ENCODE results near the gene CLK3. TPM values are rescaled to one million over a fixed set of nuclear protein-coding genes. Genes with fewer than 3 reads are reported as not detected.
A peak's percentile ranks its signal among the peaks of the same experiment; 100 is the strongest.

CLK3 gene
- total RNA-seq, 2 donors from 2014 or later = 90.8 to 92.9 TPM

DNA sequence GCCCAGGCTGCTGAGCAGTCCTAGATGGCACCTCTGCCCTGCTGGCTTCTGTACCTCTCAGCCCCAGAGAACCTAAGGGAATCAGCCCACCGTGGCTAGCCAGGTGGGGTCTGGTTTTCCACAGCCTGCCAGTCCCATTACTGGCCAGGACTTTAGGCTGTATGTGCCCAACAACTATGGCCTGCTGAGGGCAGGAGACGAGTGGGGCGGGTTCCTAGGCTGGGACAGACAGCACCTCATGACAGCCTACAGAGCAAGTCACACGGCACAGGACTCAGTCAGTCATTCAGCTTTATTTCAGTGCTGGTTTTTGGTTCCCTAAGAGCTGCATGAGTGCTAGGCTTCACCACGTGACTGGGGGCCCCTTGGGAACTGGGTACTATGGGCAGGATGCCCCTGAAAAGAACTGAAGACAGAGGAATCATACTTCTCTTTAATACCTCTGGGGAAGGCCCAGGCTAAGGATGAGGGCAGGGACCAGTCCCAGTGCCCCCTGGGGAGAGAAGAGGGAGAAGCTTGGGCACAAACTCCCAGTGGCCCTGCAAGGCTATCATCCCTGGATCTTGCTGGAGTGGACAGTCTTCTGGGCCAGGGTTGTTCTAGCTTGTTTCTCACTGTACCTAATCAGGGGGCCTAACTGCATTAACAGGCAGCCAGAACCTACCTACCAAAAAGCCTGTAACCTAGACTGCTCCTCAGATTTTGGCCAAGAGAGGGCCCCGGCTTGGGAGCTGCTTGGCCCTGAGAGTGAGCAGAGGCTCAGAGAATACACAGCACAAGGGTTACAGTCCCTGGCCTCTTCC lies 14.8 kb downstream of the CLK3 start:
- ATAC-seq (no peak), DNase-seq (no peak)
- intact Hi-C loops (cut with DNase I, micrococcal nuclease) = loop anchor here in 1 of 2 donors (10.0 kb wide), 1 partner anchor 304 kb away; the partner anchor contains the start of gene COX5A

DNA sequence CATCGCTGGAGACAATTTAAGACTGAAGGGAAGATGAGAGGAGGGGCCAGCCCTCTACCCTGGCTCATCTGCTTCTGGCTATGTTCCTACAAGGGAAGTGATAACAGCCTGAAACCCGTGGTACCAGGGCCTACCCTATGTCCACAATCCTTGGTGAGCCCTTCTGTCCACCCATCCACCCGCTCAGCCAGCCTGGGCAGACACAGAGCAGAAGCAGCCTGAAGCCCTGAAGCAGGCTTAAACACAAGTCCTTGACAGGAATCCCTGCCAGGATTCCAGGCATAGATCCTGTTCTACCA lies 15.4 kb downstream of the CLK3 start:
- intact Hi-C loops (cut with DNase I, micrococcal nuclease) = loop anchor here in 1 of 2 donors (10.0 kb wide), 1 partner anchor 304 kb away; the partner anchor contains the start of gene COX5A
- no peak for ATAC-seq
- no peak for DNase-seq

DNA sequence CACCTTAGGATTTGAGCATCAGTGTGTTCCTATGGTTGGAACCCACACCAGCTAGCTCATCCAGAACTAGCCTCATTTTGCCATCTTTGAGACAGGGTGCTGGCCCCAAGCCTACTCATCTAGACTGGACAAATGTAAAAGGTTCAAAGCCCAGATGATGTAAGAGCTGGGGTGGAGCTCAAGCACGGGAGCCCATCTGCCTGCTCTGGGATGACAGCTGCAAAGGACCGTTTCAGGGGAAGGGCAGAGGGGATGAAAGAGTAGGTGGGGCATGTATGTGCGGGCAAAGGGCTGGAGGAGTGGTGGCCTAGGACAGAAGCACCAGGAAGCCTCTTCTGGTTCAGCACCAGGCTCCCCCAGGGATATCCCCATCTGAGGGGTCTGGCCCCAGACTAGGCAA lies 15.8 kb downstream of the CLK3 start:
- ATAC-seq (peak; percentile 10), DNase-seq (no peak)
- intact Hi-C loops (cut with DNase I, micrococcal nuclease) = loop anchor here in 1 of 2 donors (10.0 kb wide), 1 partner anchor 303 kb away; the partner anchor contains the start of gene COX5A

DNA sequence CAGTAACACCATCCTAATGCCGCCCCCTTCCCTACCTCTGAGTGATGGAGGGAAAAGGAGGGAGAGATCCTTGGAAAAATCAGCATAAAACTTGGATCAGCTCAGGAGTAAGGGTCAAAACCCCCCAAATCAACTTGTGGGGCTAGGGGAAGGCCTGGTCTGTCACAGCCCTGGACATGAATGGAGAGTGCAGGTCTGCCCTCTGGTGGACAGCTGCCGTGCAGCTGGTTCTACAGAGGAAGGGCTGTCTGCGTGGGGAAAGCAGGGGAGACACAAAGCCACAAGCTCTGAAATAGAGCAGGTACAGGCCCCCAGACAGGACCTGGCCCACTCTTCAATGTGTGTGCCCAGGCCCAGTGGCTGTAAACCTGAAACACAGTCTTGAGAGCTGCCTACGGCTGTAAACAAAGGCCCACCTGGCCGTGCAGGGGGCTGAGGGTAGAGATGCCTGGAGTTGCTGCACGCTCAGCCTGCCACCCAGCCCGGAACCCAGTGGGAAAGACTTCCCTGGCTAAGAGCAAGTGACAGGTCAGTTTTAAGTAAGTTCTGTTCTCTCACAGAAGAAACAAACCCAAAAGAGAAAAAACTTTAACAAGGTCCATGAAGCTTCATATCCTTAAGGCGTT lies 16.4 kb downstream of the CLK3 start:
- ATAC-seq = peak; percentile 54
- intact Hi-C loops (cut with DNase I, micrococcal nuclease) = loop anchor here in 1 of 2 donors (10.0 kb wide), 1 partner anchor 303 kb away; the partner anchor contains the start of gene COX5A
- DNase-seq = peak in 1 of 2 donors; percentile 76

DNA sequence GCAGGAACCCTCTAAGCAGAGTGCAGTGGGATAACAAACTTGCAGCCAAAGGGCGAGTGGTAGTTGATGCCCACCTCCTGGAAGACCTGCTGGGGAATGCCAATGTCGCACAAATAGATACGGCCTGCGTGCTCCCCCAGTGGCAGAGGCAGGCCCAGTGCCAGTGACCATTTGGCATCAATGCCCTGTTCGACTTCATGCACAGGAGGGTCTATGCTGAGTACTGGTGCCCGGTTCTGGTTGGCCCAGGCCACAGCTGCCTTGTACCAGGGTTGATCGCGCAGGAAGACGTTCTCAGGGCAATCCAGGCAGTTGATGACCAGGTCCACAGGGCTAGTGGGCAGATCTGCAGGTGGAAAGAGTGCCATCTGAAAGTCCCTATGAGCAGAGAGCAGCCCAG lies 17.0 kb downstream of the CLK3 start:
- ATAC-seq = no peak
- DNase-seq = no peak
- intact Hi-C loops (cut with DNase I, micrococcal nuclease) = loop anchor here in 1 of 2 donors (10.0 kb wide), 1 partner anchor 302 kb away; the partner anchor contains the start of gene COX5A

DNA sequence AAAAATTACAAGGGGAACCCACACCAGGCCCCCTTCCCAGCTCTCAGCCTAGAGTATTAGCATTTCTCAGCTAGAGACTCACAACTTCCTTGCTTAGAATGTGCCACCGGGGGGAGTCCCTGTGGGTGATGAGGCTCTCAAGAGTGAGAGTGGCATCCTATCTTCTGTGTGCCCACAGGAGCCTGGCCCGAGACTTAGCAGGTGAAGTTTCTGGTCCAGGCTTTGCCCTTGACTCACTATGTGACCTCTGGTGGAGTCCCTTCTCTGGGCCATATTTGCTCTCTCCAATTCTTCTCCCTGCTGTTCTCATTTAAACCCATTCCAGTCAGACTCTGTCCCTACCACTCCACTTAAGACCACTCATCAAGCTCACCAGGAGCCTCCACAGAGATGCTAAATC lies 18.1 kb downstream of the CLK3 start:
- intact Hi-C loops (cut with DNase I, micrococcal nuclease) = loop anchor here in 1 of 2 donors (2.0 to 10.0 kb wide), 2 partner anchors 135 to 301 kb away; partner anchors contain the start of gene COX5A
- ATAC-seq (no peak), DNase-seq (no peak)

DNA sequence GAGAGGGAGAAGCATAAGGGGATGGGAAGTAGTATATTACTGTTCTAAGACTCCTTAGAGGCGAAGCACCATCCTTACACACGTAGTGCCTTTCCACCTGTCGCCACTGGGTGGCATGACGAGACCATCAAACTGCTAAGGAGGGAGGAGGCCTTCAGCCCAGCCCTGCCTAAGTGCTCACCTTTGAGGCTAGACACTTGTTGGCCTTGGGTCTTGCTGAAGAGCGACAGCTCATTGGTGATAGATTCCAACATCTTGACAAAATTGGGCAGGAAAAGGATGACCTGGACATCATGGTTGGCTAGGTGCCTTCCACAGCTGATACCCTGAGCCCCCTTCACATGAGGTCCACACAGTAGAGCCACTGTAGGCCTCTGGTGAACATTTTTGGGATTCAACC lies 19.6 kb downstream of the CLK3 start:
- peak; percentile 80 for ATAC-seq
- intact Hi-C loops (cut with DNase I, micrococcal nuclease) = loop anchor here (2.0 to 10.0 kb wide), 3 partner anchors 132 to 300 kb away; partner anchors contain the start of gene COX5A (in 1 of the 2)

DNA sequence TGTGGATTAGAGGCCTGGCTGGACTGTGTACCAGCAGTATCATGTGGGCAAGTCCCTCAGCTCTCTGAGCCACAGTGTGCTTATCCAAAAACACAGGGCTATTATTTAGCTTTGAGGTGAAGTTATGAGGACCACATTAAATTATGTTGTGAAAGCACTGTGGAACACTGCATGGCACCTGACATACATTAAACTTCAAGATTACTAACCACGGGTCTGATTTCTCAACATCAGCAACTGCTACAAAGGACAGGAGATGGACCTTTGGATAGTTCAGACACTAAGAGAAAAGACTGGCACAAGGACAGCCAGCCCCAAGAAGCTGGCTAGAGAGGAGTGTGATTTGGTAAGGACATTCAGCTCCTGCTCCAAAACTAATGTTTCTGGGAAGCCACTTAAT lies 21.3 kb downstream of the CLK3 start:
- intact Hi-C loops (cut with DNase I, micrococcal nuclease) = loop anchor here (5.0 to 10.0 kb wide), 2 partner anchors 130 to 298 kb away; partner anchors contain the start of gene COX5A (in 1 of the 2)
- no peak for DNase-seq
- no peak for ATAC-seq

More for the DNA sequence above, 19.6 kb downstream of the CLK3 start:
- peak in 1 of 2 donors; percentile 77 for DNase-seq

DNA sequence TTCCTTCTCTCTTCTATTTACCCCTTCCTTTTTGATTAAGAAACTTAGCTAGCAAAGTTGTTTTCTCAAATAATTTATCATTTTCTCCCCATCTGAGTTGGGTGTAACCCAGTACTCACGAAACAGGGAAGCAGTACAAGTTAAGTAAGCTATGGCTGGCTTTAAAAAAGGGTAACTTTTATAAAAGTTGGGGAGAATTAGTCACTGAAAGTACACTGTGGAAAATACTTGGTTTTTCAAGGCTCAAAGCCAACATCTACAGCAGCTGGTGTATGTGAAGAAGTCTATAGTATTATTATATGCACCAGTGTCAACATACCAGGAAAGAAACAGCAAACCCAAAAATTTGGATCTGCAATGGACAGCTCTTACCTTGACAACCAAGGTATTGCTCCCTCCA lies 25.5 kb downstream of the CLK3 start:
- intact Hi-C loops (cut with DNase I, micrococcal nuclease) = no loop called here
- ATAC-seq (no peak), DNase-seq (no peak)

DNA sequence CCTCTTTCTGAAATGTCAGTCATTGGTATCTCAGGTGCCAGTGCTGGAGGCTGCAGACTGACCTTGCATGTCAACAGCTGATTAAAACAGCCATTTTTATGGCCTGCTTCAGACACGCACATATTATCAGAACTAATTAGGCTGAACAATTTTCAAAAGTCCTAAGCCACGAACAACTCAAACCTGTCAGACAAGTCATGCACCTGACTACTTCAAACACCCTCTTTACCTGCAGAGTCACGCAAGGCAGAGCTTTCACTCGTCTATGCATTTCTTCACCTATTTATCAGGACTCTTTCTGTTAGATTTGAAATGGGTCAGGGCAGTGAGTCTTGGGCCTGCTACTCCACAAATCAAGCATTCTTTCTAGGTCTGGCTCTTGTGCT lies 26.7 kb downstream of the CLK3 start:
- ATAC-seq = peak; percentile 46
- DNase-seq = no peak
- intact Hi-C loops (cut with DNase I, micrococcal nuclease) = no loop called here

DNA sequence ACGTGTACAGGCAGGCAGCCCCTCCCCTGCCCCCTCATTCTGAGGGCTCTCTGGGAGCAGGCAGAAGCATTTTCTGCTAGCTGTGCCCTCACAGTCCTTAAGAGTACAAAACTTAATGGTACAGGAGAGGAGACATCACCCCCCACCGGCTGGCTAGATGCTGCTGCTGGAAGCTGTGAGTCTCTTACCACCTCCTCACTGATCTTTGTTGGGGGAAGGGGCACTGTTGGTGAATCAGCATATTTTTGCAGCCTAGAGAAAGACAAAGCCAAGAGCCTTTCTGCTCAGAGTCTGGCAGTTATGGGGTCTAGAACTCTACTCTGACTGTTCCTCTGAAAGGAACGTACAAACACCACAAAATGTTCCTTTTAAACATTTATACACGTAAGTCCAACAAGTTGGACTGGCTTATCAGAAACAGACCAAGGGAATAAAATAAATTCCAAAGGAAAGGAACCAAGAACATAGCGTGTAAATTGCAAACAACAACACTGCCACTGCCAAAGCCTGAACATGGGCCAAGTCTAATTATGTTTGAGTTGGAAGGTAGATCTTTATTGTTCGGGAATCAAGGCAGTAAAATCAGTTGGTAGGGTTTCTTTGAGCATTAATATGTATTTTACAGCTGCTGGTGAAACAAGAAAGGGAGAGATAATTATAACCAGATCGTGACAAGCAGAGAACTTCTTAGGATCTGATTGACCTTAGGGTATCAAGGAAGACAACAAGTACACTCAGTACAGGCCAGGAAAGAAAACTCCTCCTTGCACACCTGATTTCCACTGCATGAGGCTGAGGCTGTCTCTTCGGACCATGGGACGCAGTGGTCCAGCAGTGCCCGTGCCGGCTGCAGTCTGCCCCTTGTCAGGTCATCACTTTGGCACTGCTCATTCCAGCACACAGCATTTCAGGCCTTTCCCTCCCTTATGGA lies 27.4 kb downstream of the CLK3 start:
- no peak for DNase-seq
- intact Hi-C loops (cut with DNase I, micrococcal nuclease) = no loop called here
- ATAC-seq = peak; percentile 82

DNA sequence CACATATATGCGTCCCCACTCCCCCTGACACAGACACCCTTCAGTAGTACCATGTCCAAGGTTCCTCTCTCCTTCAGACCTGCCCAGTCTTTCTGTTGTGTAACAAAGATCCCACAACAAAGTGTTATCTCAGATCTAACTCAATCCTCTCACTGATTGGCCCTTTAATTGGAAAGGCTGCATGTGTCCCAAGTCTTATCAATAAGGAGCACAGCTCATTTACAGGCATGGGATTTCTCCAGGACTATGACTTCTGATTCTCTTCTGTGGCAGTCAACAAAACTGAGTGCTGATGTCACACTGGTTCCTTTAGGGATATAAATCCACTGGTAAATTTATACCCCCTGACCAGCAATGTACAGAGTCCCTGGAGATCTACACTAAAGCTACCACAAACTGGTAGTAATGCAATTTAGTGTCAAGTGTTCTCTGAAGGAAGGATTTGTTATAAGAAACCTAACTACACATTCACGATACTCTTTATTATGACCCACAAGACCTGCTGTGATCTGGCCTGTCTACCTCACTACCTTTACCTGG lies 28.1 kb downstream of the CLK3 start:
- ATAC-seq = peak; percentile 40
- intact Hi-C loops (cut with DNase I, micrococcal nuclease) = no loop called here
- DNase-seq = no peak

DNA sequence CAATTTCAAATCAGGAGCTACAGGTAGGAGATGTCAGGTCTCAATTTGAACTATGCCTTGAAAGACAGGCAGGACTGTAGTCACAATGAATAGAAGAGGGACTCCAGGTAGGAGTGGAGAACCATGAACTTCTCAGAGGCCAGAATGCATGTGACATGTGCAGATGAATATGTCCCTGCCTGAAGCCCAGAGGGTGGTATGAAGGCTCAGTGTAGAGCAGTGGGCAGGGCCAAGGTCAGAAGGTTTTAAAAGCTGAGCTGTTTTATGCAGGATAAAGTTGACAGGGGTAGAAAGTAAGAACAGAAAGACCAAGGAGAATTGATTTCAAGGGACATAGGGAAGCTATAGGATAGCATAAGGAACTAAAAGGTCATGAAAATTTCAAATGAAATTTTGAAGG lies 30.8 kb downstream of the CLK3 start:
- no peak for DNase-seq
- intact Hi-C loops (cut with DNase I, micrococcal nuclease) = no loop called here
- no peak for ATAC-seq

DNA sequence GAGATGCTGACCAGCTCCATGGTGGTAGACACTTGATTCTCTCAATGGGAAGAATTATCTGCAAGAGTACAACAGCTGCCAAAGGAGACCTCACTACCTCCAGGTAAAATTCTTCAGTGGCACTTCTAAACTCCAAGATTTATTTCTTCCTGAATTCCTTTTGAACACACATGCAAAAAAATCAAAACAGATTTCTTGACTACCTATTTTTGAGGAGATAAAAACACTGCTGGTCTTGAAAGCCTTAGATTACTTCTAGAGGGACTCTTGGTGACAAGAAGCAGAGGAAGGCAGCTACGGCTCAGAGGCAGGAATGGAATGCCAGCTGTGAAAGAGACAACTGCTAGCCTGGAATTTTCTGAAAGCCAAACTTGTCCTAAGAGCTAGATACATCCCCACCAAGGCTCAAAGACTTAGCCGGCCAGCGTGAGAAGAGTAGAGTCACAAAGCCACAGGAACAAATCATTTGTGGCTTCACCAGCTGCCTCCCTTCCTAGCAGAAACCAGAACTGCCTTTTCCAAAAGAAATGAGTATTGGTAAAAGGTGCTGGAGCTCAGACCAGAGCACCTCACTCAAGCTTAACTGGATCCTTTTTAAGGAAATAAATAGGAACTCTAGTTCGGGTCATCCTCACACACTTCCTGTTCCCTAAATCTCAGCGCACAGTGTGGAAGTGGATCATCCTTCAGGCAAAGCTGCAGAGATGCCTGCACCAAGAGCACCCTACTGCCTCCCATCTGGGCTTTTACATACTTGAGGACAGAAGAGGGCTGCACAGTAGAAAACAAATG lies 32.6 kb downstream of the CLK3 start:
- intact Hi-C loops (cut with DNase I, micrococcal nuclease) = no loop called here
- ATAC-seq (no peak), DNase-seq (no peak)

DNA sequence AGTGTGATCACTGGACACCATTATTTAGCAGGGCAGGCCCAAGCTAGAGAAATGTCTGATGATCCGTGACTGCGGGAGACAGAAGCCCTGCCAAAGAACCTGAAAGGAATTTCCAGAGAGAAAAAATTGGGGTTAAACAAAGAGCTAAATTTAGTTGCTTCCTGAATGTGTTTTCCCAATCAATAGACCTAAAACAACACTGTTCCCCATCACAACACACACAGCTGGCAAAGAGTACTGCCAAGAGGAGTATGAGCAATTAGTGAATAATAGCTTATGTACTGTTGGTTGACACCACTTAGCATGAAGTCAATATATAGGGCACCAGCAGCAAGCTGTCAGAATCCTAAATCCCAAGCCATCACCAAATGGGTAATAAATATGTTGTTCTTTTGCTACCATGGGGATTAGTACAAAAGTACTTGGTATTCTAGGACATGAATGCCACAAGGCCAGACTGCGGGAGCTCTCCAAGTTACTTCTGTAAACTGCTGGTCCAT lies 35.7 kb downstream of the CLK3 start:
- intact Hi-C loops (cut with DNase I, micrococcal nuclease) = no loop called here
- ATAC-seq = no peak
- no peak for DNase-seq

DNA sequence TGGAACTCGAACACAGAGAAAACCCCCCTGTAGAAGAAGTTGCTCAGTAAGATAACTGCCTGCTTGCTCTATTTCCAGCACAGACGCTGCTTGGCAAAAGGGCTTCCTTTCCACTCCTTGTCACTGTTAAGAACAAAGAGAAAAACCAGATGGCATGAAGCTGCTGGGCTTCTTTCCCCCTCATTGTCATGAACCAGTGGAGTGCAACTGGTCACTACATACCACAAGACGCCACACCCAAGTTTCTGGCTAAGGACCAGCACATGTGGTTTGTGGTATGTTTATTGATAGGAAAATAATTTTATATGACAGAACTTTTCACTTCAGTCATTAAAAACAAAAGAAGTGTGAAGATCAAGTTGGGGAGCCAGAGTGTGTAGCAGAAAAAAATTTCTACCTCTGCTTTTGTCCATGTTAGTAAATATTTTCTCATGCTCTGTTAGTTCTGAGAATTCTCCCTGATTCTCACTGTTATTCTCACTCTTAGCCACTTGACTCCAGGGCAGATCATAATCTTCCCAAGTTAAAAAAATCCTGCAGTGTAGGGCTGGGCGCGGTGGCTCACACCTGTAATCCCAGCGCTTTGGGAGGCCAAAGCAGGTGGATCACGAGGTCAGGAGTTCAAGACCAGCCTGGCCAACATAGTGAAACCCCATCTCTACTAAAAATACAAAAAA lies 37.9 kb downstream of the CLK3 start:
- DNase-seq (peak; percentile 54 to 71), ATAC-seq (peak; percentile 66)
- intact Hi-C loops (cut with DNase I, micrococcal nuclease) = no loop called here

DNA sequence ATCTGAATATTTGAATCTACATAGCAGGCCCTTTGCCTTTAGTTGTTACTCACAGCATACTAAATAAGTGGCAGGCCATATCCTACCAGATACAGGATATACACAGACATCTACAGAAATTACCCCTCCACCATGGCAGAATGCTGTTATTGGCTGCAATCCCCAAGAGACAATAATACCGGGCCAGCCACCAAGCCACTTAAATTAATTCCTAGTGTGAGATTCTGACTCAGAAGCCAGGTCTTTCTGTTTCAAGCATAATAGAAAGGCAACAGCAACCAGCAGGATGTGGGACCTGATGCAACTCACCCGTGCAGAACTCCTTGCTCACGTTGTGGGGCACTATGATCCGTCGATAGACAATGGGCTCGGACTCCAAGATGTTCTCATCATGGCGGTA lies 39.8 kb downstream of the CLK3 start:
- intact Hi-C loops (cut with DNase I, micrococcal nuclease) = no loop called here
- DNase-seq (no peak), ATAC-seq (no peak)

Measured in left colon (tissue), 2 donors.